Kidney (tissue), 14 donors: ENCODE data around the gene OR10K2. TPM values are rescaled to one million over a fixed set of nuclear protein-coding genes. Genes with fewer than 3 reads are reported as not detected.
"Not testable (repeated sequence)": the region's sequence is repeated elsewhere in the genome, so short reads cannot be mapped to it uniquely, and the experiment has no call there.

ENCODE experiments used
- DNase-seq, 5 donors: peaks; one replicate each; pipeline ENCODE4 v3.0.0-alpha.2; 2013 to 2020
- FAIRE-seq: peaks from 2 replicates; lab custom pipeline; 2012; peaks lifted over from hg19 to GRCh38; lab: Jason Lieb, UNC
- H3K27ac ChIP-seq, 2 donors: one replicate each; pipeline ENCODE4 v1.7.0; 2013; ENCODE audit warnings: low read depth in 2 of 2, low read length in 2 of 2, inconsistent platforms in 1 of 2
- H3K27me3 ChIP-seq: one replicate; pipeline ENCODE4 v1.7.1; 2013; ENCODE audit warnings: low read length, inconsistent platforms; ENCODE audit not compliant: control insufficient read depth, insufficient read depth
- H3K36me3 ChIP-seq, 3 donors: one replicate each; pipeline versions ENCODE4 v1.7.0 to v1.7.1; 2013; ENCODE audit warnings: low read length in 3 of 3, control low read depth in 1 of 3, inconsistent platforms in 1 of 3; ENCODE audit not compliant: insufficient read depth in 3 of 3, control insufficient read depth in 2 of 3
- H3K4me1 ChIP-seq, 3 donors: one replicate each; pipeline versions ENCODE4 v1.7.0 to v1.7.1; 2013; ENCODE audit warnings: low read length in 3 of 3, inconsistent platforms in 1 of 3, low read depth in 1 of 3; ENCODE audit not compliant: control insufficient read depth in 2 of 3, insufficient read depth in 2 of 3
- H3K4me3 ChIP-seq, 3 donors: one replicate each; pipeline versions ENCODE4 v1.7.0 to v1.8.1; 2013; ENCODE audit warnings: low read length in 3 of 3, control low read depth in 1 of 3, inconsistent platforms in 1 of 3
- H3K9ac ChIP-seq, 3 donors: one replicate each; pipeline versions ENCODE4 v1.7.0 to v1.7.1; 2013; ENCODE audit warnings: low read length in 3 of 3, control low read depth in 1 of 3, inconsistent platforms in 1 of 3
- H3K9me3 ChIP-seq, 3 donors: one replicate each; pipeline versions ENCODE4 v1.7.0 to v1.7.1; 2013; ENCODE audit warnings: low read length in 3 of 3, control low read depth in 1 of 3, inconsistent platforms in 1 of 3; ENCODE audit not compliant: control insufficient read depth in 2 of 3, insufficient read depth in 1 of 3
- intact Hi-C: fragments of 100-400 bp; cut with DNase I; formaldehyde crosslinking; loops from one replicate; pipeline ENCODE4 v1.11.1; 2022
- polyA plus RNA-seq: library from polyadenylated mRNA; stranded (reverse); fragments of 350-450 nt; fragmentation: Illumina TruSeq; extraction: RNeasy Lipid Tissue Mini Kit (QIAGEN cat#74804); gene quantifications from one replicate; pipeline ENCODE4 v1.2.3, GENCODE V29; 2014; ENCODE audit warnings: low read depth, low replicate concordance; ENCODE audit not compliant: insufficient read depth
- total RNA-seq: library from RNA; stranded (reverse); fragmentation: NEBNext Ultra II Directional; extraction: Animal tissue kit (Norgen Biotek cat#: 25700); gene quantifications from one replicate; pipeline ENCODE4 v1.2.1, GENCODE V29; 2021
- TF ChIP-seq, protein P1 (sequence below): IDR thresholded peaks from 3 replicates; pipeline ENCODE4 v1.5.1; 2012; ENCODE audit warnings: mild to moderate bottlenecking, moderate library complexity, borderline replicate concordance; ENCODE audit not compliant: insufficient read depth; ENCODE audit errors: extremely low read depth
- donor health status: control.
- donor health status: control.
- donor health status: control.
- donor health status: control.
- donor health status: control.
- donor health status: DM: yes; HTN: yes; CAD: no.
- donor health status: Normal renal cell carcinoma (clear cell type).

OR10K2 gene
- total and polyA plus RNA-seq, 2 donors from 2014 or later, result not detected

DNA sequence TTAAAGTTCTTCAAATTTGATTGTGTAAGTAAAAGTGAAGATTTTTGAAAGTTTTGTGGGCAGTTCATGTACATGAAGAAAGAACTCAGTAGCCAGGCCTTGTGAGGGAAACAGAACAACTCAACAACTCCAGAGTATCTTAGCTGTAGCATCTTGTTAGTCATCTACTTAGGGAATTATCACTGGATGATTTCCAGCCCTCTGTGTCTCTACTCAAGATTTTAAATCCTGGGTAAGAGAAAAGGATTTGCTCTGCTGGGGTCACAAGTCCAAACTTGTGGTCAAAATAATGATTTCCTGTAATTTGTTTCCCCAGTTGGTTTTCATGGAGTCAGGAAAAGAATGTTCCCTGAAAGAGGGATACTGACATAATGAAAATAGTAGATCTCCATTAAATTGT lies 34.9 kb downstream of the OR10K2 start:
- H3K9ac ChIP-seq, result no peak overlapping the region
- FAIRE-seq (no peak), DNase-seq (no peak)
- H3K4me3 ChIP-seq, result no peak overlapping the region
- no peaks in the 10 kb centered on the region for H3K36me3 ChIP-seq
- H3K4me1 ChIP-seq, result no peaks in the 10 kb centered on the region
- H3K27ac ChIP-seq, result no peak overlapping the region
- intact Hi-C loops, result no loop called here
- no peaks in the 10 kb centered on the region for H3K27me3 ChIP-seq
- TF ChIP-seq, protein P1, sequence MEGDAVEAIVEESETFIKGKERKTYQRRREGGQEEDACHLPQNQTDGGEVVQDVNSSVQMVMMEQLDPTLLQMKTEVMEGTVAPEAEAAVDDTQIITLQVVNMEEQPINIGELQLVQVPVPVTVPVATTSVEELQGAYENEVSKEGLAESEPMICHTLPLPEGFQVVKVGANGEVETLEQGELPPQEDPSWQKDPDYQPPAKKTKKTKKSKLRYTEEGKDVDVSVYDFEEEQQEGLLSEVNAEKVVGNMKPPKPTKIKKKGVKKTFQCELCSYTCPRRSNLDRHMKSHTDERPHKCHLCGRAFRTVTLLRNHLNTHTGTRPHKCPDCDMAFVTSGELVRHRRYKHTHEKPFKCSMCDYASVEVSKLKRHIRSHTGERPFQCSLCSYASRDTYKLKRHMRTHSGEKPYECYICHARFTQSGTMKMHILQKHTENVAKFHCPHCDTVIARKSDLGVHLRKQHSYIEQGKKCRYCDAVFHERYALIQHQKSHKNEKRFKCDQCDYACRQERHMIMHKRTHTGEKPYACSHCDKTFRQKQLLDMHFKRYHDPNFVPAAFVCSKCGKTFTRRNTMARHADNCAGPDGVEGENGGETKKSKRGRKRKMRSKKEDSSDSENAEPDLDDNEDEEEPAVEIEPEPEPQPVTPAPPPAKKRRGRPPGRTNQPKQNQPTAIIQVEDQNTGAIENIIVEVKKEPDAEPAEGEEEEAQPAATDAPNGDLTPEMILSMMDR, result no peak
- H3K9me3 ChIP-seq, result no peaks in the 10 kb centered on the region

DNA sequence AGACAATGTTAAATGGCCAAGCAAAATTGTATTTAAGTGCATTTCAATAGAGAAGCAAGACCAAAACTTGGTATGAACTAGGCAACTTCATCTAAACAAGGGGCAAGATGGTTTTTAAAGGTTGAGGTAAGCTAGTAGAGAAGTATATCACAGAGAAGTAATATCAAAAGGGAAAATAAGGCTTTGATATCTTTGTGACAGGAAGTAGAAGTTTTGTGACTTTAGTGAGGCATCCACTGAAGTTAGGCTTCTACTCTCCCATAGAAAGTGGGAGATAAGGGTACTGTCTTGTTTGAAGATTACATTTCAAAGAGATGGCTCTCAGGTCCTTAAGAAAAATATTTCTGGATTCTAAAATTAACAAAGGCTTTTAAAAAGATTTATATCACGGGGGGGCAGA lies 35.7 kb downstream of the OR10K2 start:
- Histone ChIP-seq H3K36me3 (no peaks in the 10 kb centered on the region), H3K9me3 (no peaks in the 10 kb centered on the region), H3K27me3 (no peaks in the 10 kb centered on the region), H3K4me3 (no peak overlapping the region), H3K4me1 (no peaks in the 10 kb centered on the region), H3K27ac (no peak overlapping the region), H3K9ac (no peak overlapping the region)
- intact Hi-C loops, result no loop called here
- TF ChIP-seq, protein P1, result no peak
- FAIRE-seq (no peak), DNase-seq (no peak)

DNA sequence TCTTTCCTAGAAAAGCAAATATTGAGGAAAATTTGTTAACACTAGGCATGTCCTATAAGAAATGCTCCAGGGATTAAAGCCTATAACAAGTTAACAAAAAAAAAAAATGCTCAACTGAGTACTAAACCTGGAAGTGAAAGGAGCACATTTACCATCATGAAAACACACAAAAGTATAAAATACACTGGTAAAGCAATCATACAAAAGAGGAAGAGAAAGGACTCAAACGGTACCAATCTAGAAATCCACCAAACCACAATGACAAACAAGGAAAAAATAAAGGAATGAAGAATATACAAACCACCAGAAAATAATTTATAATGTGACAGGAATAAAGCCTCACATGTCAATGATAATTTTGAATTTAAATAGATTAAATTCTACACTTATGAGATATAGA lies 51.2 kb downstream of the OR10K2 start:
- intact Hi-C loops, result no loop called here
- Histone ChIP-seq H3K27me3 (no peaks in the 10 kb centered on the region), H3K36me3 (no peaks in the 10 kb centered on the region), H3K27ac (no peak overlapping the region), H3K9me3 (no peaks in the 10 kb centered on the region), H3K4me3 (no peak overlapping the region), H3K9ac (no peak overlapping the region), H3K4me1 (no peaks in the 10 kb centered on the region)
- FAIRE-seq (no peak), DNase-seq (no peak)
- TF ChIP-seq, protein P1, result no peak

DNA sequence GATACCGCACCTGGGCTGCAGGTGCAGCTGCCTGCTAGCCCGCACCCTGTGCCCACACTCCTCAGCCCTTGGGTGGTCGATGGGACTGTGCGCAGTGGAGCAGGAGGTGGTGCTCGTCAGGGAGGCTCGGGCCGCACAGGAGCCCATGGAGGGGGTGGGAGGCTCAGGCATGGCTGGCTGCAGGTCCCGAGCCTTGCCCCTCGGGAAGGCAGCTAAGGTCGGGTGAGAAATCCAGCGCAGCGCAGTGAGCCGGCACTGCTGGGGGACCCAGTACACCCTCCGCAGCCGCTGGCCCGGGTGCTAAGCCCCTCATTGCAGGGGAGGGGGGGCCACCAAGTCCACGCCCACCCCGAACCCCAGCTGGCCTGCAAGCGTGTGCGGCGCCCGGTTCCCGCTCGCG lies 51.9 kb downstream of the OR10K2 start:
- H3K4me3 ChIP-seq, H3K27ac ChIP-seq, H3K4me1 ChIP-seq, intact Hi-C loops, DNase-seq, H3K36me3 ChIP-seq, H3K27me3 ChIP-seq, FAIRE-seq, H3K9ac ChIP-seq, H3K9me3 ChIP-seq: not testable (repeated sequence)
